H9 (cell line): Measurements from ENCODE around the gene SLC2A10. TPM values are rescaled to one million over a fixed set of nuclear protein-coding genes. Genes with fewer than 3 reads are reported as not detected.

Source experiments
- DNase-seq: peaks from one replicate; pipeline ENCODE4 v3.0.0-alpha.2; 2017
- H2AFZ ChIP-seq: one replicate; pipeline ENCODE4 v1.6.1; 2013; ENCODE audit warnings: mild to moderate bottlenecking, low read length, control low read depth, moderate library complexity
- H2AK5ac ChIP-seq: 2 replicates; pipeline ENCODE4 v1.6.1; 2013; ENCODE audit warnings: low read length, control low read depth, mixed read lengths; ENCODE audit not compliant: insufficient read length
- H2BK120ac ChIP-seq: one replicate; pipeline ENCODE4 v1.6.1; 2013; ENCODE audit warnings: low read depth, mild to moderate bottlenecking, low read length, control low read depth, inconsistent platforms; ENCODE audit not compliant: poor library complexity, severe bottlenecking
- H2BK12ac ChIP-seq: 2 replicates; pipeline ENCODE4 v1.6.1; 2013; ENCODE audit warnings: low read length, control low read depth, mixed read lengths, low read depth; ENCODE audit not compliant: insufficient read length
- H2BK15ac ChIP-seq: 2 replicates; pipeline ENCODE4 v1.6.1; 2013; ENCODE audit warnings: low read depth, low read length, control low read depth
- H2BK20ac ChIP-seq: one replicate; pipeline ENCODE4 v1.6.1; 2013; ENCODE audit warnings: low read depth, mild to moderate bottlenecking, low read length, control low read depth, inconsistent platforms; ENCODE audit not compliant: poor library complexity, severe bottlenecking
- H2BK5ac ChIP-seq: 2 replicates; pipeline ENCODE4 v1.6.1; 2013; ENCODE audit warnings: low read length, control low read depth, mixed read lengths; ENCODE audit not compliant: insufficient read length
- H3K14ac ChIP-seq: 2 replicates; pipeline ENCODE4 v1.6.1; 2013; ENCODE audit warnings: low read length, control low read depth; ENCODE audit not compliant: insufficient read depth
- H3K18ac ChIP-seq: 2 replicates; pipeline ENCODE4 v1.6.1; 2013; ENCODE audit warnings: low read depth, mild to moderate bottlenecking, mixed read lengths, low read length, control low read depth; ENCODE audit not compliant: insufficient read length
- H3K23ac ChIP-seq: 2 replicates; pipeline ENCODE4 v1.6.1; 2013; ENCODE audit warnings: low read length, control low read depth, mixed read lengths, low read depth; ENCODE audit not compliant: insufficient read length
- H3K23me2 ChIP-seq: 2 replicates; pipeline ENCODE4 v1.6.1; 2013; ENCODE audit warnings: low read depth, mild to moderate bottlenecking, mixed read lengths, low read length, control low read depth; ENCODE audit not compliant: insufficient read length, poor library complexity, severe bottlenecking
- H3K27ac ChIP-seq: 2 replicates; pipeline ENCODE4 v1.5.1; 2013; ENCODE audit warnings: low read length, control low read depth, mixed read lengths, low read depth; ENCODE audit not compliant: insufficient read length
- H3K27me3 ChIP-seq: 2 replicates; pipeline ENCODE4 v1.6.1; 2013; ENCODE audit warnings: low read length, control low read depth, inconsistent platforms; ENCODE audit not compliant: insufficient read depth
- H3K4ac ChIP-seq: 2 replicates; pipeline ENCODE4 v1.6.1; 2013; ENCODE audit warnings: low read depth, mild to moderate bottlenecking, control low read depth, inconsistent platforms, low read length, moderate library complexity
- H3K4me1 ChIP-seq: 2 replicates; pipeline ENCODE4 v1.6.1; 2013; ENCODE audit warnings: low read length, control low read depth, inconsistent platforms; ENCODE audit not compliant: insufficient read depth
- H3K4me2 ChIP-seq: 2 replicates; pipeline ENCODE4 v1.6.1; 2013; ENCODE audit warnings: low read length, control low read depth, mixed read lengths; ENCODE audit not compliant: insufficient read length, insufficient read depth
- H3K56ac ChIP-seq: 2 replicates; pipeline ENCODE4 v1.6.1; 2013; ENCODE audit warnings: low read depth, mild to moderate bottlenecking, mixed read lengths, low read length, control low read depth; ENCODE audit not compliant: insufficient read length
- H3K79me1 ChIP-seq: 2 replicates; pipeline ENCODE4 v1.6.1; 2013; ENCODE audit warnings: low read depth, mild to moderate bottlenecking, moderate library complexity, low read length, control low read depth, inconsistent platforms; ENCODE audit not compliant: insufficient read depth, poor library complexity, severe bottlenecking
- H3K79me2 ChIP-seq: 2 replicates; pipeline ENCODE4 v1.6.1; 2013; ENCODE audit warnings: low read length, control low read depth, inconsistent platforms; ENCODE audit not compliant: insufficient read depth
- H3K9ac ChIP-seq: 2 replicates; pipeline ENCODE4 v1.6.1; 2013; ENCODE audit warnings: low read length, control low read depth, mixed read lengths; ENCODE audit not compliant: insufficient read length; ENCODE audit errors: extremely low read depth
- H3K9me3 ChIP-seq: one replicate; pipeline ENCODE4 v1.6.1; 2013; ENCODE audit warnings: low read depth, low read length, inconsistent platforms; ENCODE audit not compliant: control insufficient read depth
- H3T11ph ChIP-seq: one replicate; pipeline ENCODE4 v1.6.1; 2013; ENCODE audit warnings: mild to moderate bottlenecking, low read length, control low read depth, inconsistent platforms
- H4K20me1 ChIP-seq: one replicate; pipeline ENCODE4 v1.6.1; 2013; ENCODE audit not compliant: control insufficient read depth, insufficient read length, insufficient read depth
- H4K5ac ChIP-seq: 2 replicates; pipeline ENCODE4 v1.6.1; 2013; ENCODE audit warnings: low read depth, mild to moderate bottlenecking, mixed read lengths, low read length, control low read depth; ENCODE audit not compliant: insufficient read length
- H4K8ac ChIP-seq: replicated peaks from 2 replicates; pipeline ENCODE4 v1.6.1; 2013; ENCODE audit warnings: low read length, control low read depth, mixed read lengths, low read depth; ENCODE audit not compliant: insufficient read length
- H4K91ac ChIP-seq: 2 replicates; pipeline ENCODE4 v1.6.1; 2013; ENCODE audit warnings: low read depth, mild to moderate bottlenecking, moderate library complexity, mixed read lengths, low read length, control low read depth; ENCODE audit not compliant: insufficient read length
- H3K27ac Mint-ChIP-seq, 3 experiments: 2 replicates in 2 of 3; 3 replicates in 1 of 3; pipeline ENCODE4 v1.8.0; 2020 to 2021; ENCODE audit warnings: mixed read lengths in 3 of 3, mild to moderate bottlenecking in 1 of 3, moderate library complexity in 1 of 3
- H3K27me3 Mint-ChIP-seq: 2 replicates; pipeline ENCODE4 v1.8.0; 2021; ENCODE audit warnings: low read depth, mild to moderate bottlenecking, moderate library complexity, mixed read lengths
- H3K36me3 Mint-ChIP-seq, 3 experiments: 2 replicates in 2 of 3; 3 replicates in 1 of 3; pipeline ENCODE4 v1.8.0; 2020 to 2021; ENCODE audit warnings: low read depth in 3 of 3, mixed read lengths in 3 of 3; ENCODE audit not compliant: insufficient read depth in 1 of 3
- H3K4me1 Mint-ChIP-seq, 2 experiments: 2 replicates each; pipeline ENCODE4 v1.8.0; 2020; ENCODE audit warnings: mixed read lengths in 2 of 2
- H3K4me3 Mint-ChIP-seq, 2 experiments: 2 replicates in 1 of 2; 3 replicates in 1 of 2; pipeline ENCODE4 v1.8.0; 2020 to 2021; ENCODE audit warnings: mild to moderate bottlenecking in 2 of 2, mixed read lengths in 2 of 2, moderate library complexity in 1 of 2
- H3K9me3 Mint-ChIP-seq, 2 experiments: 2 replicates in 1 of 2; 3 replicates in 1 of 2; pipeline ENCODE4 v1.8.0; 2020; ENCODE audit warnings: mild to moderate bottlenecking in 2 of 2, mixed read lengths in 2 of 2, moderate library complexity in 1 of 2
- WGBS: extraction: QIAGEN DNeasy Blood & Tissue Kit; methylation state at CpG from one replicate; pipeline ENCODE4 v1.1.7; 2013; ENCODE audit warnings: missing lambda C conversion rate, low lambda C conversion rate, mixed read lengths; ENCODE audit not compliant: insufficient read length; ENCODE audit errors: extremely low coverage; 5-methylcytosine and 5-hydroxymethylcytosine counted together
- total RNA-seq: library from RNA; stranded (reverse); gene quantifications from 2 replicates; pipeline ENCODE4 v1.2.1, GENCODE V29; 2021
- TF ChIP-seq, protein P1 (sequence below): fragments of 200-600 bp; sonication (generic); conservative IDR thresholded peaks from 3 replicates; pipeline ENCODE4 v1.8.0; 2021; ENCODE audit warnings: antibody characterized with exemption, mild to moderate bottlenecking

The SLC2A10 gene
- total RNA-seq, 1 experiment from 2014 or later: 8.2 TPM

DNA sequence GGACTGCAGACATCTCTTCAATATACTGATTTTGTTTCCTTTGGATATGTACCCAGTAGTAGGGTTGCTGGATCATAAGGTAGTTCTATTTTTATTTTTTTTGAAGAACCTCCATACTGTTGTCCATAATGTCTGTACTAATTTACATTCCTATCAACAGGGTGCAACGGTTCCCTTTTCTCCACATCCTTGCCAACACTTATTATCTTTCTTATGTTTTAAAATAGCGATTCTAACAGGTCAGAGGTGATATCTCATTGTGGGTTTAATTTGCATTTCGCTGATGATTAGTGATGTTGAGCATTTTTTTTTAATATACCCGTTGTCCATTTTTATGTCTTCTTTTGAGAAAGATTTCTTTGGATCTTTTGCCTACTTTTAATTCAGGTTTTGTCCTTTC lies 18.3 kb upstream of the SLC2A10 start:
- H2BK12ac ChIP-seq: no peak overlapping the region
- no peaks in the 10 kb centered on the region for H3K79me1 ChIP-seq
- H2BK20ac ChIP-seq: no peak overlapping the region
- H4K20me1 ChIP-seq: no peaks in the 10 kb centered on the region
- no peak overlapping the region for H3K4me2 ChIP-seq
- H3K79me2 ChIP-seq: peaks cover 9% of the 10 kb centered on the region; the same call in 1 of the 2 replicates
- H3K9me3 ChIP-seq: no peaks in the 10 kb centered on the region
- H3K4ac ChIP-seq: no peak overlapping the region
- no peak overlapping the region for H2BK15ac ChIP-seq
- WGBS: no CpG with 5 or more reads among the region's 4 CpGs
- no peak overlapping the region for H2BK120ac ChIP-seq
- H3K27ac ChIP-seq: no peak overlapping the region
- no peaks in the 10 kb centered on the region for H3K27me3 ChIP-seq
- no peak overlapping the region for H3K56ac ChIP-seq
- no peak overlapping the region for H2BK5ac ChIP-seq
- H4K8ac ChIP-seq: no peak overlapping the region
- TF ChIP-seq, protein P1, sequence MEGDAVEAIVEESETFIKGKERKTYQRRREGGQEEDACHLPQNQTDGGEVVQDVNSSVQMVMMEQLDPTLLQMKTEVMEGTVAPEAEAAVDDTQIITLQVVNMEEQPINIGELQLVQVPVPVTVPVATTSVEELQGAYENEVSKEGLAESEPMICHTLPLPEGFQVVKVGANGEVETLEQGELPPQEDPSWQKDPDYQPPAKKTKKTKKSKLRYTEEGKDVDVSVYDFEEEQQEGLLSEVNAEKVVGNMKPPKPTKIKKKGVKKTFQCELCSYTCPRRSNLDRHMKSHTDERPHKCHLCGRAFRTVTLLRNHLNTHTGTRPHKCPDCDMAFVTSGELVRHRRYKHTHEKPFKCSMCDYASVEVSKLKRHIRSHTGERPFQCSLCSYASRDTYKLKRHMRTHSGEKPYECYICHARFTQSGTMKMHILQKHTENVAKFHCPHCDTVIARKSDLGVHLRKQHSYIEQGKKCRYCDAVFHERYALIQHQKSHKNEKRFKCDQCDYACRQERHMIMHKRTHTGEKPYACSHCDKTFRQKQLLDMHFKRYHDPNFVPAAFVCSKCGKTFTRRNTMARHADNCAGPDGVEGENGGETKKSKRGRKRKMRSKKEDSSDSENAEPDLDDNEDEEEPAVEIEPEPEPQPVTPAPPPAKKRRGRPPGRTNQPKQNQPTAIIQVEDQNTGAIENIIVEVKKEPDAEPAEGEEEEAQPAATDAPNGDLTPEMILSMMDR: no peak
- no peak overlapping the region for H3K23ac ChIP-seq
- H4K91ac ChIP-seq: no peak overlapping the region
- no peak for DNase-seq
- H3K4me1 ChIP-seq: 0 out of 2 replicates have a peak, but pooled peaks cover 2% of the 10 kb centered on the region
- H3K27me3 Mint-ChIP-seq: no peaks in the 10 kb centered on the region
- peaks cover 7 to 8% (median 8%) of the 10 kb centered on the region in 3 experiments for H3K36me3 Mint-ChIP-seq
- H3T11ph ChIP-seq: no peak overlapping the region
- no peak overlapping the region for H3K4me3 Mint-ChIP-seq
- H2AFZ ChIP-seq: no peak overlapping the region
- H2AK5ac ChIP-seq: no peak overlapping the region
- no peak overlapping the region for H4K5ac ChIP-seq
- H3K4me1 Mint-ChIP-seq: peaks cover 19 to 27% of the 10 kb centered on the region in 2 experiments
- peaks cover 8% of the 10 kb centered on the region for H3K23me2 ChIP-seq
- H3K9me3 Mint-ChIP-seq: no peaks in the 10 kb centered on the region
- no peak overlapping the region for H3K14ac ChIP-seq
- no peak overlapping the region for H3K18ac ChIP-seq
- H3K27ac Mint-ChIP-seq: no peak overlapping the region
- no peak overlapping the region for H3K9ac ChIP-seq
